IMR-90 (cell line): ENCODE results near the gene ELMO1. TPM values are rescaled to one million over a fixed set of nuclear protein-coding genes. Genes with fewer than 3 reads are reported as not detected.

Experiments
- ATAC-seq: fragments of 200-7000 bp; cut with Tn5 transposase; 2 replicates; pipeline ENCODE4 v1.9.1; 2020; ENCODE audit warnings: low read depth, mild to moderate bottlenecking, moderate library complexity
- BruUV-seq: library from RNA; stranded (reverse); fragments of 400-500 nt; replicated peaks from 2 replicates; lab custom pipeline; 2021; lab: Mats Ljungman, UMichigan
- CTCF ChIA-PET: fragments of 300-600 bp; formaldehyde crosslinking; extraction: SDS; loops from one replicate; lab custom pipeline; 2021; ENCODE audit warnings: antibody characterized with exemption; lab: Yijun Ruan, JAX
- POLR2A ChIA-PET: fragments of 300-600 bp; sonication (Branson Sonifier 250); formaldehyde crosslinking; loops from one replicate; lab custom pipeline; 2022; ENCODE audit warnings: antibody characterized with exemption; ENCODE audit not compliant: unreplicated experiment; lab: Charles Lee
- DNase-seq: peaks from one replicate; pipeline ENCODE4 v3.0.0; 2013
- H2AFZ ChIP-seq: replicated peaks from 2 replicates; pipeline ENCODE3; 2013; ENCODE audit warnings: low read length, mild to moderate bottlenecking; ENCODE audit not compliant: poor library complexity
- H2AK5ac ChIP-seq: 2 replicates; pipeline ENCODE4 v1.6.1; 2013; ENCODE audit warnings: low read depth, low read length, inconsistent platforms
- H2AK9ac ChIP-seq: replicated peaks from 2 replicates; pipeline ENCODE3; 2013; ENCODE audit warnings: mild to moderate bottlenecking, low read depth, low read length, moderate library complexity; ENCODE audit not compliant: poor library complexity
- H2BK120ac ChIP-seq: 2 replicates; pipeline ENCODE4 v1.6.1; 2013; ENCODE audit warnings: low read depth, low read length, inconsistent platforms
- H2BK15ac ChIP-seq: 3 replicates; pipeline ENCODE4 v1.6.1; 2013; ENCODE audit warnings: low read depth, low read length, inconsistent platforms
- H2BK20ac ChIP-seq: 2 replicates; pipeline ENCODE4 v1.6.1; 2013; ENCODE audit warnings: low read depth, mild to moderate bottlenecking, inconsistent platforms, low read length, moderate library complexity
- H2BK5ac ChIP-seq: 2 replicates; pipeline ENCODE4 v1.6.1; 2013; ENCODE audit warnings: mild to moderate bottlenecking, low read depth, low read length, inconsistent platforms; ENCODE audit not compliant: poor library complexity, severe bottlenecking
- H3K14ac ChIP-seq: replicated peaks from 2 replicates; pipeline ENCODE4 v1.6.1; 2013; ENCODE audit warnings: low read depth, low read length, inconsistent platforms
- H3K18ac ChIP-seq: 2 replicates; pipeline ENCODE4 v1.6.1; 2013; ENCODE audit warnings: low read depth, low read length, control low read depth
- H3K23ac ChIP-seq: 2 replicates; pipeline ENCODE4 v1.6.1; 2013; ENCODE audit warnings: low read depth, low read length, inconsistent platforms
- H3K27ac ChIP-seq: 2 replicates; pipeline ENCODE4 v1.5.1; 2013; ENCODE audit warnings: mild to moderate bottlenecking, control low read depth, low read length; ENCODE audit not compliant: insufficient read depth
- H3K27me3 ChIP-seq: 2 replicates; pipeline ENCODE4 v1.6.1; 2013; ENCODE audit warnings: low read length; ENCODE audit not compliant: control insufficient read depth, insufficient read depth
- H3K36me3 ChIP-seq: 2 replicates; pipeline ENCODE4 v1.6.1; 2013; ENCODE audit warnings: low read length, mixed read lengths; ENCODE audit not compliant: control insufficient read depth, insufficient read depth
- H3K4ac ChIP-seq: 2 replicates; pipeline ENCODE4 v1.6.1; 2013; ENCODE audit warnings: low read depth, low read length, inconsistent platforms
- H3K4me1 ChIP-seq: 2 replicates; pipeline ENCODE4 v1.6.1; 2013; ENCODE audit warnings: low read length, mixed read lengths; ENCODE audit not compliant: control insufficient read depth, insufficient read depth
- H3K4me2 ChIP-seq: 2 replicates; pipeline ENCODE4 v1.6.1; 2013; ENCODE audit warnings: low read depth, mild to moderate bottlenecking, control low read depth, low read length, moderate library complexity
- H3K4me3 ChIP-seq: 2 replicates; pipeline ENCODE4 v1.5.1; 2013; ENCODE audit warnings: low read depth, mild to moderate bottlenecking, control low read depth, low read length, moderate library complexity; ENCODE audit not compliant: insufficient read depth
- H3K56ac ChIP-seq: 2 replicates; pipeline ENCODE4 v1.6.1; 2013; ENCODE audit warnings: low read length, inconsistent platforms; ENCODE audit not compliant: insufficient read depth; ENCODE audit errors: extremely low read depth
- H3K79me1 ChIP-seq, 2 experiments: 2 replicates each; pipeline ENCODE4 v1.6.1; 2013; ENCODE audit warnings: low read length in 2 of 2, inconsistent platforms in 1 of 2, low read depth in 1 of 2
- H3K9ac ChIP-seq: 2 replicates; pipeline ENCODE4 v1.6.1; 2013; ENCODE audit warnings: low read depth, low read length, control low read depth
- H3K9me1 ChIP-seq: 2 replicates; pipeline ENCODE4 v1.6.1; 2013; ENCODE audit warnings: low read length, inconsistent platforms; ENCODE audit not compliant: insufficient read depth
- H3K9me3 ChIP-seq: 2 replicates; pipeline ENCODE4 v1.6.1; 2013; ENCODE audit warnings: low read length; ENCODE audit not compliant: control insufficient read depth, insufficient read depth
- H4K20me1 ChIP-seq: 2 replicates; pipeline ENCODE4 v1.6.1; 2013; ENCODE audit warnings: low read length, inconsistent platforms; ENCODE audit not compliant: insufficient read depth
- H4K5ac ChIP-seq: 2 replicates; pipeline ENCODE4 v1.6.1; 2013; ENCODE audit warnings: mild to moderate bottlenecking, low read depth, low read length, control low read depth
- H4K8ac ChIP-seq, 2 experiments: 2 replicates each; pipeline ENCODE4 v1.6.1; 2013; ENCODE audit warnings: low read depth in 2 of 2, low read length in 2 of 2, control low read depth in 1 of 2, inconsistent platforms in 1 of 2
- H4K91ac ChIP-seq: 2 replicates; pipeline ENCODE4 v1.6.1; 2013; ENCODE audit warnings: low read depth, low read length, inconsistent platforms; ENCODE audit not compliant: insufficient read depth
- BHLHE40 ChIP-seq: fragments of 150-350 bp; IDR thresholded peaks from 2 replicates; pipeline ENCODE4 v1.6.1; 2016; ENCODE audit warnings: mild to moderate bottlenecking, low read depth, low read length
- CEBPB ChIP-seq: IDR thresholded peaks from 2 replicates; pipeline ENCODE4 v1.6.1; 2012; ENCODE audit warnings: low read depth, low read length, improper control_type of control experiment
- CHD1 ChIP-seq: IDR thresholded peaks from 2 replicates; pipeline ENCODE4 v1.6.1; 2012; ENCODE audit warnings: low read depth, low read length, improper control_type of control experiment
- CTCF ChIP-seq: conservative IDR thresholded peaks from 2 replicates; pipeline ENCODE4 v1.5.1; 2012; ENCODE audit warnings: mild to moderate bottlenecking, low read depth, low read length, improper control_type of control experiment
- ELK1 ChIP-seq: fragments of 150-350 bp; IDR thresholded peaks from 2 replicates; pipeline ENCODE4 v1.6.1; 2016; ENCODE audit warnings: low read depth, mild to moderate bottlenecking, low read length, moderate library complexity, borderline replicate concordance
- FOS ChIP-seq: fragments of 150-350 bp; IDR thresholded peaks from 2 replicates; pipeline ENCODE4 v1.6.1; 2016; ENCODE audit warnings: low read depth, low read length
- MAFK ChIP-seq: IDR thresholded peaks from 2 replicates; pipeline ENCODE4 v1.6.1; 2012; ENCODE audit warnings: low read depth, low read length, improper control_type of control experiment
- MAZ ChIP-seq: IDR thresholded peaks from 2 replicates; pipeline ENCODE4 v1.6.1; 2012; ENCODE audit warnings: low read depth, mild to moderate bottlenecking, low read length, improper control_type of control experiment, moderate library complexity, borderline replicate concordance
- MXI1 ChIP-seq: IDR thresholded peaks from 2 replicates; pipeline ENCODE4 v1.6.1; 2012; ENCODE audit warnings: low read depth, mild to moderate bottlenecking, low read length, moderate library complexity, borderline replicate concordance
- NFE2L2 ChIP-seq: fragments of 150-350 bp; IDR thresholded peaks from 2 replicates; pipeline ENCODE4 v1.6.1; 2016; ENCODE audit warnings: low read depth, mild to moderate bottlenecking, low read length
- POLR2A ChIP-seq: IDR thresholded peaks from 2 replicates; pipeline ENCODE4 v1.6.1; 2012; ENCODE audit warnings: mild to moderate bottlenecking, low read depth, low read length
- RAD21 ChIP-seq: IDR thresholded peaks from 2 replicates; pipeline ENCODE4 v1.6.1; 2012; ENCODE audit warnings: low read length, improper control_type of control experiment
- RCOR1 ChIP-seq: IDR thresholded peaks from 2 replicates; pipeline ENCODE4 v1.6.1; 2012; ENCODE audit warnings: mild to moderate bottlenecking, low read length, improper control_type of control experiment; ENCODE audit not compliant: insufficient replicate concordance
- RFX5 ChIP-seq: IDR thresholded peaks from 2 replicates; pipeline ENCODE4 v1.8.0; 2012; ENCODE audit warnings: low read depth, mild to moderate bottlenecking, low read length, moderate library complexity
- SMC3 ChIP-seq: fragments of 150-350 bp; IDR thresholded peaks from 2 replicates; pipeline ENCODE4 v1.6.1; 2016; ENCODE audit warnings: low read depth, mild to moderate bottlenecking, antibody characterized with exemption, low read length, moderate library complexity
- USF2 ChIP-seq: fragments of 150-350 bp; IDR thresholded peaks from 2 replicates; pipeline ENCODE4 v1.6.1; 2017; ENCODE audit warnings: mild to moderate bottlenecking, antibody characterized with exemption, low read length, low read depth
- WGBS, 2 experiments: methylation state at CpG; one replicate each; pipeline versions ENCODE4 v1.1.5 to v1.1.7; 2013; ENCODE audit warnings: missing lambda C conversion rate in 2 of 2; ENCODE audit not compliant: insufficient read length in 1 of 2; ENCODE audit errors: extremely low coverage in 2 of 2; 5-methylcytosine and 5-hydroxymethylcytosine counted together
- dilution Hi-C: fragments of 300-500 bp; cut with HindIII; formaldehyde crosslinking; loops from one replicate; pipeline ENCODE4 v1.14.3; 2018; ENCODE audit warnings: low sequenced_read_pairs; ENCODE audit not compliant: unreplicated experiment
- in situ Hi-C: fragments of 300-500 bp; cut with MboI; formaldehyde crosslinking; loops from 3 replicates; pipeline ENCODE4 v1.14.3; 2019; ENCODE audit warnings: low sequenced_read_pairs, inconsistent platforms, mixed read lengths
- intact Hi-C: fragments of 100-400 bp; cut with micrococcal nuclease; formaldehyde crosslinking; loops from 2 replicates; pipeline ENCODE4 v1.10.0; 2022
- polyA plus RNA-seq, 3 experiments: library from polyadenylated mRNA; depleted of rRNA; stranded (reverse); fragments of >200 nt; gene quantifications; 2 replicates each; pipeline ENCODE4 v1.2.3, GENCODE V29; 2012; ENCODE audit warnings: low replicate concordance in 1 of 3
- total RNA-seq: library from RNA; depleted of rRNA; stranded (reverse); fragments of >200 nt; gene quantifications from 2 replicates; pipeline ENCODE4 v1.2.3, GENCODE V29; 2012

ELMO1 gene
- total and polyA plus RNA-seq, 2 of the 4 experiments (the other 2 are of a cell fraction) = 0.03 TPM; not detected in 1

DNA sequence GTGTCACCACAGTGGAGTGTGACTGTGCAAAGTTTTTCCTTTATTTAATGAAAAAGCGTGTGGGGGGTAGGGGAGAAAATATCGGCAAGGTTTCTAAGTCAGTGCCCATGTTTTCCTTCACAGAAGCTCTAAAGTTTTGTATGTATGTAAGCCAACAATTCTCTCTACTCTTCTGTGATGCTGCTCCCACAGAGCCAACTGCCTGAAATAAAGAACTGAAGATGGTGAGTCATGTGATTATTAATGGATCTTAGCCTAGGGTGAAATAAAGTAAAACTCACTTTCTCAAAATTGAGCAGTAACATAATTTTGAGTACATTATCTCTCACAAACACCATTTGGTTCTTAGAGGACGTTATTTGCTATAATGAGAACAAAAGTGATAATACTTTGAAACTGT lies 143.7 kb downstream of the ELMO1 start:
- no peaks in the 10 kb centered on the region for H3K27me3 ChIP-seq
- no peak overlapping the region for H2AFZ ChIP-seq
- intact Hi-C loops (no loop called here), in situ Hi-C loops (no loop called here), dilution Hi-C loops (no loop called here)
- no peak overlapping the region for H3K4me3 ChIP-seq
- H3K9ac ChIP-seq = no peak overlapping the region
- no peaks in the 10 kb centered on the region for H3K4me1 ChIP-seq
- H3K79me1 ChIP-seq = no peaks in the 10 kb centered on the region
- H4K8ac ChIP-seq = no peak overlapping the region
- no CpG with 5 or more reads among the region's 3 CpGs for WGBS, 2 experiments
- no peak overlapping the region for H2AK5ac ChIP-seq
- H2BK20ac ChIP-seq = no peak overlapping the region
- H3K23ac ChIP-seq = no peak overlapping the region
- H3K4me2 ChIP-seq = no peak overlapping the region
- H3K4ac ChIP-seq = no peak overlapping the region
- no peaks in the 10 kb centered on the region for H3K9me1 ChIP-seq
- H2BK15ac ChIP-seq = no peak overlapping the region
- H4K91ac ChIP-seq = no peak overlapping the region
- CTCF ChIA-PET = no interaction called here
- TF ChIP-seq MXI1 = no peak
- TF ChIP-seq CEBPB = no peak
- no peak for TF ChIP-seq CHD1
- TF ChIP-seq BHLHE40 = no peak
- TF ChIP-seq CTCF = no peak
- no peak for TF ChIP-seq ELK1
- TF ChIP-seq RFX5 = no peak
- no peak for TF ChIP-seq RCOR1
- TF ChIP-seq POLR2A = no peak
- TF ChIP-seq SMC3 = no peak
- no peak for TF ChIP-seq RAD21
- TF ChIP-seq MAZ = no peak
- no peak for TF ChIP-seq USF2
- no peak for TF ChIP-seq NFE2L2
- TF ChIP-seq FOS = no peak
- TF ChIP-seq MAFK = no peak
- H3K18ac ChIP-seq = no peak overlapping the region
- H3K27ac ChIP-seq = no peak overlapping the region
- ATAC-seq (no peak), DNase-seq (no peak)
- H2BK120ac ChIP-seq = no peak overlapping the region
- no peaks in the 10 kb centered on the region for H3K36me3 ChIP-seq
- no peak overlapping the region for H3K56ac ChIP-seq
- H2AK9ac ChIP-seq = no peak overlapping the region
- H3K14ac ChIP-seq = no peak overlapping the region
- POLR2A ChIA-PET = no interaction called here
- BruUV-seq = no TSS peak
- H3K9me3 ChIP-seq = peaks cover 9% of the 10 kb centered on the region
- H2BK5ac ChIP-seq = no peak overlapping the region
- no peaks in the 10 kb centered on the region for H4K20me1 ChIP-seq
- H4K5ac ChIP-seq = no peak overlapping the region
